Measurements from ENCODE around the gene CEMIP. TPM values are rescaled to one million over a fixed set of nuclear protein-coding genes. Genes with fewer than 3 reads are reported as not detected.
A peak's percentile ranks its signal among the peaks of the same experiment; 100 is the strongest.

The CEMIP gene
- total and polyA plus RNA-seq, 9 donors = 0.93 to 3.0 (median 2.3) TPM

- no CpG with 5 or more reads among the region's 1 CpG for WGBS (ENCODE audit: insufficient coverage)
- DNase-seq = no peak
- Histone ChIP-seq H3K27me3 (ENCODE audit: control insufficient read depth, insufficient read depth, low read length) (peaks cover 5% of the 10 kb centered on the region), H3K9me3 (replicated peaks; ENCODE audit: control insufficient read depth, low read depth, low read length) (no peaks in the 10 kb centered on the region), H3K4me3 (ENCODE audit: low read length) (no peak overlapping the region), H3K4me1 (ENCODE audit: control insufficient read depth, insufficient read depth, low read length) (no peaks in the 10 kb centered on the region), H3K36me3 (ENCODE audit: control insufficient read depth, insufficient read depth, low read length) (no peaks in the 10 kb centered on the region), H3K27ac (ENCODE audit: low read length) (no peak overlapping the region)
These were observed 11.8 kb downstream of the CEMIP start for GRCh38 chr15:80791004-80791403.

GRCh38 chr15:80796407-80796806 is 17.2 kb downstream of the CEMIP start:
- H3K4me1 ChIP-seq (ENCODE audit: control insufficient read depth, insufficient read depth, low read length) = peaks cover 3% of the 10 kb centered on the region
- H3K27me3 ChIP-seq (ENCODE audit: control insufficient read depth, insufficient read depth, low read length) = peaks cover 5% of the 10 kb centered on the region
- no peak overlapping the region for H3K4me3 ChIP-seq (ENCODE audit: low read length)
- no peaks in the 10 kb centered on the region for H3K9me3 ChIP-seq (replicated peaks; ENCODE audit: control insufficient read depth, low read depth, low read length)
- H3K36me3 ChIP-seq (ENCODE audit: control insufficient read depth, insufficient read depth, low read length) = no peaks in the 10 kb centered on the region
- 100% methylated on average over 3 of the region's 5 CpGs for WGBS (ENCODE audit: insufficient coverage)
- no peak overlapping the region for H3K27ac ChIP-seq (ENCODE audit: low read length)
- no peak for DNase-seq

- H3K27ac ChIP-seq (ENCODE audit: low read length) = no peak overlapping the region
- 44% methylated on average over 2 of the region's 3 CpGs for WGBS (ENCODE audit: insufficient coverage)
- no peaks in the 10 kb centered on the region for H3K36me3 ChIP-seq (ENCODE audit: control insufficient read depth, insufficient read depth, low read length)
- H3K4me3 ChIP-seq (ENCODE audit: low read length) = no peak overlapping the region
- H3K9me3 ChIP-seq (replicated peaks; ENCODE audit: control insufficient read depth, low read depth, low read length) = no peaks in the 10 kb centered on the region
- peaks cover 8% of the 10 kb centered on the region for H3K4me1 ChIP-seq (ENCODE audit: control insufficient read depth, insufficient read depth, low read length)
- no peak for DNase-seq
- peaks cover 2% of the 10 kb centered on the region for H3K27me3 ChIP-seq (ENCODE audit: control insufficient read depth, insufficient read depth, low read length)
These were observed 19.7 kb downstream of the CEMIP start for GRCh38 chr15:80798911-80799310.

- Histone ChIP-seq H3K4me3 (ENCODE audit: low read length) (no peak overlapping the region), H3K4me1 (ENCODE audit: control insufficient read depth, insufficient read depth, low read length) (peaks cover 8% of the 10 kb centered on the region), H3K9me3 (replicated peaks; ENCODE audit: control insufficient read depth, low read depth, low read length) (no peaks in the 10 kb centered on the region), H3K27me3 (ENCODE audit: control insufficient read depth, insufficient read depth, low read length) (peaks cover 2% of the 10 kb centered on the region), H3K36me3 (ENCODE audit: control insufficient read depth, insufficient read depth, low read length) (no peaks in the 10 kb centered on the region), H3K27ac (ENCODE audit: low read length) (no peak overlapping the region)
- 80% methylated on average over 1 of the region's 5 CpGs for WGBS (ENCODE audit: insufficient coverage)
- DNase-seq = no peak
These were observed 20.9 kb downstream of the CEMIP start for GRCh38 chr15:80800067-80800466.

GRCh38 chr15:80801891-80802680 is 22.9 kb downstream of the CEMIP start:
- Histone ChIP-seq H3K9me3 (replicated peaks; ENCODE audit: control insufficient read depth, low read depth, low read length) (no peaks in the 10 kb centered on the region), H3K36me3 (ENCODE audit: control insufficient read depth, insufficient read depth, low read length) (no peaks in the 10 kb centered on the region), H3K27me3 (ENCODE audit: control insufficient read depth, insufficient read depth, low read length) (peaks cover 2% of the 10 kb centered on the region), H3K27ac (ENCODE audit: low read length) (no peak overlapping the region), H3K4me1 (ENCODE audit: control insufficient read depth, insufficient read depth, low read length) (peaks cover 8% of the 10 kb centered on the region), H3K4me3 (ENCODE audit: low read length) (no peak overlapping the region)
- WGBS (ENCODE audit: insufficient coverage) = 70% methylated on average over 9 of the region's 10 CpGs
- peak; percentile 37 for DNase-seq

- Histone ChIP-seq H3K9me3 (replicated peaks; ENCODE audit: control insufficient read depth, low read depth, low read length) (no peaks in the 10 kb centered on the region), H3K27me3 (ENCODE audit: control insufficient read depth, insufficient read depth, low read length) (peaks cover 3% of the 10 kb centered on the region), H3K36me3 (ENCODE audit: control insufficient read depth, insufficient read depth, low read length) (no peaks in the 10 kb centered on the region), H3K4me3 (ENCODE audit: low read length) (no peak overlapping the region), H3K4me1 (ENCODE audit: control insufficient read depth, insufficient read depth, low read length) (peaks cover 8% of the 10 kb centered on the region), H3K27ac (ENCODE audit: low read length) (no peak overlapping the region)
- 68% methylated on average over 3 of the region's 7 CpGs for WGBS (ENCODE audit: insufficient coverage)
- DNase-seq = no peak
These were observed 24.7 kb downstream of the CEMIP start for GRCh38 chr15:80803580-80804525.

GRCh38 chr15:80804970-80805495 is 25.9 kb downstream of the CEMIP start:
- DNase-seq = no peak
- no peak overlapping the region for H3K4me3 ChIP-seq (ENCODE audit: low read length)
- H3K27me3 ChIP-seq (ENCODE audit: control insufficient read depth, insufficient read depth, low read length) = peaks cover 3% of the 10 kb centered on the region
- H3K36me3 ChIP-seq (ENCODE audit: control insufficient read depth, insufficient read depth, low read length) = no peaks in the 10 kb centered on the region
- no peak overlapping the region for H3K27ac ChIP-seq (ENCODE audit: low read length)
- WGBS (ENCODE audit: insufficient coverage) = 33% methylated on average over 1 of the region's 10 CpGs
- no peaks in the 10 kb centered on the region for H3K9me3 ChIP-seq (replicated peaks; ENCODE audit: control insufficient read depth, low read depth, low read length)
- H3K4me1 ChIP-seq (ENCODE audit: control insufficient read depth, insufficient read depth, low read length) = peaks cover 5% of the 10 kb centered on the region

- Histone ChIP-seq H3K4me3 (ENCODE audit: low read length) (no peak overlapping the region), H3K9me3 (replicated peaks; ENCODE audit: control insufficient read depth, low read depth, low read length) (no peaks in the 10 kb centered on the region), H3K27me3 (ENCODE audit: control insufficient read depth, insufficient read depth, low read length) (peaks cover 7% of the 10 kb centered on the region), H3K4me1 (ENCODE audit: control insufficient read depth, insufficient read depth, low read length) (no peaks in the 10 kb centered on the region), H3K36me3 (ENCODE audit: control insufficient read depth, insufficient read depth, low read length) (no peaks in the 10 kb centered on the region), H3K27ac (ENCODE audit: low read length) (no peak overlapping the region)
- WGBS (ENCODE audit: insufficient coverage) = 46% methylated on average over 3 of the region's 9 CpGs
- no peak for DNase-seq
These were observed 32.7 kb downstream of the CEMIP start for GRCh38 chr15:80811781-80812315.

GRCh38 chr15:80815106-80815505 is 35.9 kb downstream of the CEMIP start:
- Histone ChIP-seq H3K4me1 (ENCODE audit: control insufficient read depth, insufficient read depth, low read length) (no peaks in the 10 kb centered on the region), H3K27ac (ENCODE audit: low read length) (no peak overlapping the region), H3K36me3 (ENCODE audit: control insufficient read depth, insufficient read depth, low read length) (no peaks in the 10 kb centered on the region), H3K27me3 (ENCODE audit: control insufficient read depth, insufficient read depth, low read length) (peaks cover 12% of the 10 kb centered on the region), H3K4me3 (ENCODE audit: low read length) (no peak overlapping the region), H3K9me3 (replicated peaks; ENCODE audit: control insufficient read depth, low read depth, low read length) (no peaks in the 10 kb centered on the region)
- WGBS (ENCODE audit: insufficient coverage) = 100% methylated on average over 1 of the region's 4 CpGs
- DNase-seq = no peak
